GM12872 (cell line): ENCODE measurements around the gene TLL2.

Source experiments
- TF ChIP-seq, protein P1 (sequence below): IDR thresholded peaks from 3 replicates; pipeline ENCODE4 v1.5.1; 2011; ENCODE audit warnings: low read depth, mild to moderate bottlenecking, low read length, moderate library complexity; ENCODE audit not compliant: insufficient read depth

The TLL2 gene

DNA sequence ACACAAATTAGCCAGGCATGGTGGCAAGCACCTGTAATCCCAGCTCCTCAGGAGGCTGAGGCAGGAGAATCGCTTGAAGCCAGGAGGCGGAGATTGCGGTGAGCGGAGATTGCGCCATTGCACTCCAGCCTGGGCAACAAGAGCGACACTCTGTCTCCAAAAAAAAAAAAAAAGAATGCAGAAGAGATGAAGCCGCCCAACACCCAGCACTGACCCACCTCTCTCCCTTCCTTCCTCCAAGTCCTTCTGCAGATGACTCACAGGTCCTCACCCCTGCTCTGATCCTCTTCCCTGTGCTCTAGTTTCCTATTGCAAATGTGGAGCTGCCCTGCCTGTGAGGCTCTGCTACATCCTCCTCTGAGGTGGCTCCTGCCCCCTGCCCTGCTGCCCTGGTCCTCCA lies 132.9 kb downstream of the TLL2 start:
- TF ChIP-seq, protein P1, sequence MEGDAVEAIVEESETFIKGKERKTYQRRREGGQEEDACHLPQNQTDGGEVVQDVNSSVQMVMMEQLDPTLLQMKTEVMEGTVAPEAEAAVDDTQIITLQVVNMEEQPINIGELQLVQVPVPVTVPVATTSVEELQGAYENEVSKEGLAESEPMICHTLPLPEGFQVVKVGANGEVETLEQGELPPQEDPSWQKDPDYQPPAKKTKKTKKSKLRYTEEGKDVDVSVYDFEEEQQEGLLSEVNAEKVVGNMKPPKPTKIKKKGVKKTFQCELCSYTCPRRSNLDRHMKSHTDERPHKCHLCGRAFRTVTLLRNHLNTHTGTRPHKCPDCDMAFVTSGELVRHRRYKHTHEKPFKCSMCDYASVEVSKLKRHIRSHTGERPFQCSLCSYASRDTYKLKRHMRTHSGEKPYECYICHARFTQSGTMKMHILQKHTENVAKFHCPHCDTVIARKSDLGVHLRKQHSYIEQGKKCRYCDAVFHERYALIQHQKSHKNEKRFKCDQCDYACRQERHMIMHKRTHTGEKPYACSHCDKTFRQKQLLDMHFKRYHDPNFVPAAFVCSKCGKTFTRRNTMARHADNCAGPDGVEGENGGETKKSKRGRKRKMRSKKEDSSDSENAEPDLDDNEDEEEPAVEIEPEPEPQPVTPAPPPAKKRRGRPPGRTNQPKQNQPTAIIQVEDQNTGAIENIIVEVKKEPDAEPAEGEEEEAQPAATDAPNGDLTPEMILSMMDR, result no peak

- TF ChIP-seq, protein P1, result no peak
Observed at GRCh38 chr10:96379758-96380157, 134.0 kb downstream of the TLL2 start.

DNA sequence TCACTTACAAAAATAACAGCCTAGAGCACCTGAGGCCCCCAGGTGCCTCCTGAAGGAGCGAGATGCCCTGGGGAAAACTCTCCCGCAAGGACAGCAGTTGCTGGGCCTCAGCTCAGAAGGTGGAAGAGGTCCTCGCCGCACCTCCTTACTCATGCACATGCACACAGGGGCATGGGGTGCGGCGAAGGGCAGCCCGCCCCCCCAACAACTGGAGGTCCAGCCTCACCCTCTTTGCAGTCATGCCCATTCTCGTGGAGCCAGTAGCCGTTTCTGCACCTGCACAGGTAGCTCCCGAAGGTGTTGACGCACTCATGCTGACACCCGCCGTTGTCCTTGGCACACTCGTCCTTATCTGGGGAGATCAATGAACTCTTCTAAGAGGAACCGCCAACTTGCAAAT lies 135.0 kb downstream of the TLL2 start:
- TF ChIP-seq, protein P1, result no peak

DNA sequence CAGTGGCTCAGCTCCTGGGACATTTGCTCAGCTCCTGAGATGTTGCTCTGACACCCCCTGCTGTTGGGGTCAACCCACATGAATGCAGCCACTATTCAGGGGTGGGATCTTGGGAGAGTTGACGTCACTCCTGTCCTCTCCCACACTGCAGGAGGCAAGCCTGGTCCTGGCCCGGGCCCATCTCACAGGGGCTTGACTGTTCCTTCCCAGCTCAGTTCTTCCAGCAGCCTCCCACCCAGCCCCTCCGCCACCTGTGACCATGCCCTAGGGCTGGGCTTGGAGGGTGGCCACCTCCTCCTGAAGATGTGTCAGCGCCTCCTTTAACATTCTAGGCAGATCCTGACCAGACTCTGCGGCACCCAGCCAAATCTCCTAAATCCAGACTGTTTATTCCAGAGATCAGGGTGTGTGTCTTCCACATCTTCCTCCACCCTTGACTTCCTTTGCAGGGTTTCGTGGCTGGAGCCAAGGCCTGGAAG lies 135.9 kb downstream of the TLL2 start:
- TF ChIP-seq, protein P1, result no peak

DNA sequence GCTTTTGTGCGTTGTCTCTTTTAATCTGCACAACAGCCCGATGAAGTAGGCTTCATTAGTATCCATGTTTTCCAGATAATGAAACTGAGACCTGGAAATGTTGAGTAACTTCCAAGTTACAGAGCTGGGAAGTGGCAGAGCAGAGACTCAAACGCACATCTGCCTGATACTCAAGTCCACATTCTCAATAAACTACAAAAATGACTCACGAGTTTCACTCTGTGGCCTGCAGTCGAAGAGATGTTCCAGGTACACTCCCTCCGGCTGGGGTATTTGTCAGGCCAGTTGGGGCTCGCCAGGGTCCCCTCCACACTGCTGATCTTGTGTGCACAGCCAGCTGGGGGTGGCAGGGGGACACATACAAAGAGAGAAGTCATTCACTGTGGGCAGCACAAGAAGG lies 137.2 kb downstream of the TLL2 start:
- TF ChIP-seq, protein P1, result no peak

DNA sequence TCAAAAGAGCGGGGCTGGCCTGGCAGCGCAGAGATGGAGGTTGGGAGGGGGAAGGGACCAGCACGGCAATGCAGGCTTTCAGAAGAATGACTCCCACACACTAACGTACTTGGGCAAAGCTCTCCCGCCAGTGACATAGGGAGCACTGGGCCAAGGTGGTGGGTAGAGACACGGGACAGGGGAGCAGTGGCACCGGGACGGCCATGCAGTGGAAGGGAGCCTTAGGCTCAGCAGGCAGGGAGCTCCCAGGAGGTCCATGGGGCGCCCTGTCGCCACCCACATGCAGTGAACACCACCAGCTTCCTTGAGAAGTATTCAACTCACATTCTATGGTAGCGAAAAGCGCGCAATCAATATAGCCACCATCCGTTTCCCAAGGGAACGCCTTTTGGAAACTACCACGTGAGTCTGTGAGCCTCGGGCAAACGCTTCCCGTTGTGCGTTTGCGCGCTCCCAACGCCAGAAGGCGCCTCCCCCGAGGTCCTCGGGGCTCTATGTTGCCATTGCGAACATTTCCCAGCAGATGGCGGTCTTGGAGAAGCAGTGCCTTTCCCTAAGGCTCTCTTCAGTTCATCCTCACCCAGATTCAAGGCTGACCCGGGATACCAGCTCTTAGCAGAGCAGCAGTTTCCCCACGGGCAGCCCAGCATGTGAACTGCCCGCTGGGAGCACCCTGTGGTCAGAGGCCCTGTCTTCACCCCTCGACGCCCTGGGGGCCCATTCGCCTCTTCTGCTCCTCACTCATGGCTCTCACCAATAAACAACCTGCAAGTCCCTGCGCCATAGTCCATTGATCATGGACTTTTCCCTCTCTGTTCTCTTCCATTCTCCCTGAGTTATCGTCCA lies 138.5 kb downstream of the TLL2 start:
- TF ChIP-seq, protein P1, result peak; percentile 99

DNA sequence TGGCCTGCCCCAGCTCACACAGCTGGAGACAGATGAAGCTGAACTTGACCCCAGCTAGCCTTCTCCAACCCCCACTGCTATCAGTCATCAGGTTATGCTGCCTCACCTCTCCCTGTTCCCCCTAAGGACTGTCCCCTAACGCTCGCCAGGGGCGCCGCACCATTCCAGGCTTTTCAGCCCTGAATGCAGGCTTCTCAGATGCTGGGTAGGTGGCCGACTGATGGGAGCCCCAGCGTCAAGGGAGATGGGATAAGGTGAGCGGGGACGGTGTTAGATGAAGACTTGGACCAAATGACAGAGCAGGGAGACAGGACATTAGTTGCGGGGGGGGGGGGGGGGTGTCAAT lies 139.1 kb downstream of the TLL2 start:
- TF ChIP-seq, protein P1, result no peak

- TF ChIP-seq, protein P1, result no peak
Observed at GRCh38 chr10:96374004-96374403, 139.7 kb downstream of the TLL2 start.
